NCI-H1092 (cell line): ENCODE results near the gene MSI2.
"Not testable (repeated sequence)": the region's sequence is repeated elsewhere in the genome, so short reads cannot be mapped to it uniquely, and the experiment has no call there.

ENCODE experiments used
- DNase-seq: peaks from one replicate; lab custom pipeline; 2025; lab: John Stamatoyannopoulos, UW

Gene MSI2

DNA sequence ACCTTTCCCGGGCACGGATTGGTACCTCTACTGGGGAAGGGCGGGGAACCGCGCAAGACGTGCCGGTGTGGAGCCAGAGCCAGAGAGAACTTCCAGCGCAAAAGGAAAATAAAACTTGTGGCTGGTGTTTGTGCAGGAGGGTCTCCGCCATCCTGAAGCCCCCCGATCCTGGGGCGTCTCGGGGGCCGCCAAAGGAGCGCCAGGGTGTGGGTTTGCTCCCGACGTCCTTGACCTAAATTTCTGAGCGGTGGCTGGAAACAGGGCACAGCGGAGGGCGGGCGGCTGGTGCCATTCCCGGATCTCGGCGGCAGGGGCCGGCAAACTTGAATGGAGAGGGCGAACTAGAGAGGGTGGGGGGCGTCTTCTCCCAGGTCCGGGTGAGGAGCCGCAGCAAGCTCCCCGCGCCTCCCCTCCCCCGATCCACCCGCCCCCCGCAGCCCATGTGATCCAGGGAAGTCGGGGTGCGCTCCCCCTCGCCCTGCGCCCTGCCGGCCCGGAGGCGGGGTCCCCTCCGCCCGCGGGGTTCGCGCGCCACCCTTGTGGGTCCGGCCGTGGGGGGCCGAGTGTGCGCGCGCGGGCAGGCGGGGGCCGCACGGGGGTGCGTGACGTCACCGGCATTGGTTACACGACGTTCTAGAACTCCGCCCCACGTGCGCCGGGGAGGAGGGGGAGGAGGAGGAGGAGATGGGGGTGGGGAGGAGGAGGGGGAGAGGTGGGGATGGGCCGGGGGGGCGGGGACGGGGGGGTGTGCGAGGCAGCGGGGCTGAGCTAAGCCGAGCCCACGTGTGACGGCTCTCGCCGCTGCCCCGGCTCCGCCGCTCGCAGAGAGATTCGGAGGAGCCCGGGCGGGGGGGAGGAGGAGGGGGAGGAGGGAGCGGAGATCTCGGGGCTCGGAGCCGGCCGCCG lies at the start of gene MSI2:
Gene MSI2 (plus strand): TSS at position 748 of the 906 bp plus-strand sequence. CDS start 220 bp downstream, outside the sequence.
- peak; percentile 74 for DNase-seq

GRCh38 chr17:57206928-57207327 lies 49.4 kb upstream of the MSI2 start:
- no peak for DNase-seq

GRCh38 chr17:57207396-57207795 lies 48.9 kb upstream of the MSI2 start:
- no peak for DNase-seq

DNA sequence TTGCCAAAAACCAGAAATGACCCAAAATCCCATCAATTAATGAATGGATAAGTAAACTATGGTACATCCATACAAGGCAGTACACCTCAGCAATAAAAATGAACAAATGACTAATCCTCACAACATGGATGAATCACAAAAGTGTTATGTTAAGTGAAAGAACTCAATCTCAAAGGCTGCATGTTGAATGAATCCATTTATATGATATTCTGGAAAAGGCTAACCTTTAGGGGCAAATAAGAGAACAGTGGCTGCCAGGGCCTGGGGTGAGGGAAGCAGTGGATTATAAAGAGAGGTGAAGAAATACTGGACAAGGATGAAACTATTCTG lies 46.1 kb upstream of the MSI2 start:
- no peak for DNase-seq

DNA sequence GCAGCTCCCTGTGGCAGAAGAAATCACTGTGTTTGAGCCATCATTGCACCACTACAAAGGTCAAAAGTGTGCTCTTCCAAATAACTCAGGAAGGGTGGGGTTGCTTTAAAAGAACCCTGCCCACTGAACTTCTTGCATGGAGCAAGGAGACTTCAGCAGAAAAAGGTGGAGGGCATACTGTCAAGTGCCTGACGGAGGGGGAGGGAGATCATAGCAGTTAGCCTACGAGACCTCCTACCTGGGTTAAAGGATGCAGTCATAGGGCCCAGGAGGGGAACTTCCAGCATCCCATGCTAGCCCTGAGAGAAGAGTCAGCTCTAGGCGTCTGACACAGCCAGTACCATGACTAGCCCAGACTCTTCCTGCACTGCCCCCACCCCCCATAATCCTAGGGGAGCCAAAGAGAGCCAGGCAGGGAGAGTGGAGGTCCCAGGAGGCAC lies 45.3 kb upstream of the MSI2 start:
- no peak for DNase-seq

GRCh38 chr17:57211543-57211942 lies 44.8 kb upstream of the MSI2 start:
- DNase-seq, result no peak

- no peak for DNase-seq
Observed at GRCh38 chr17:57213180-57213825, 43.0 kb upstream of the MSI2 start.

GRCh38 chr17:57215317-57215716 lies 41.0 kb upstream of the MSI2 start:
- DNase-seq, result no peak

- no peak for DNase-seq
Observed at GRCh38 chr17:57221366-57222350, 34.7 kb upstream of the MSI2 start.

GRCh38 chr17:57222422-57222821 lies 33.9 kb upstream of the MSI2 start:
- not testable (repeated sequence) for DNase-seq

DNA sequence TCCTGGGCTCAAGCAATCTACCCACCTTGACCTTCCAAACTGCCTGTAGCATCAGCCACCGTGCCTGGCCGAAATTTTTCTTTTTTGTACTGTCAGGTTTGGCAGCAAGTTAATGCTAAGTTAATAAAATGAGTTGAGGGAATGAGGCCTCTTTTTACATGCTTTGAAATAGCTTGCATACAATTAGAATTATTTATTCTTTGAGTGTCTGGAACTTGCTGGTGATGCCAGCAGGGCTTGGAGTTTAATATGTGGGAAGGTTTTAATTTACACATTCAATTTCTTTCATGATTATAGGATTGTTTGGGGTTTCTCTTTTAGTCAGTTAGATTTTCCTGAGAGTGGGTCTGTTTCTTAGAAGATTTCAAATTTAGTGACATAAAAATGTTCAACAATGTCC lies 31.2 kb upstream of the MSI2 start:
- DNase-seq, result no peak

DNA sequence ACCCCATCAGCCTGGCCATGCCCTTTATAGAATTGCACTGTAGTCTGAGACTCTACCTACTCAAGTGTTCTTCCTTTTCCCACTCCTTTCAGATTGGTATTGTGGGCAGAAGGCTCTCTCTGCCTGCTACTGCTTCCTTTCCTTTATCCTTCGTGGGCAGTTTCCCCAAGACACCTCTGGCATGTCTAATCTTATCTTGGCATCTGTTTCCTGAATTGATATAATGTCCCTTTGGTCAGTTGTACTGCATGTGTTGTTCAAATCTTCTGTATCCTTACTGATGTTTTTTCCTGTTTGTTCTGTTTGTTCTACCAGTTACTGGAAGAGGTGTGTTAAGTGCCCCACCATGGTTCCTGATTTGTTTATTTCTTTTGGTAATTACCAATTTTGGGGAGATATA lies 29.5 kb upstream of the MSI2 start:
- DNase-seq, result no peak

GRCh38 chr17:57228911-57229310 lies 27.4 kb upstream of the MSI2 start:
- no peak for DNase-seq

DNA sequence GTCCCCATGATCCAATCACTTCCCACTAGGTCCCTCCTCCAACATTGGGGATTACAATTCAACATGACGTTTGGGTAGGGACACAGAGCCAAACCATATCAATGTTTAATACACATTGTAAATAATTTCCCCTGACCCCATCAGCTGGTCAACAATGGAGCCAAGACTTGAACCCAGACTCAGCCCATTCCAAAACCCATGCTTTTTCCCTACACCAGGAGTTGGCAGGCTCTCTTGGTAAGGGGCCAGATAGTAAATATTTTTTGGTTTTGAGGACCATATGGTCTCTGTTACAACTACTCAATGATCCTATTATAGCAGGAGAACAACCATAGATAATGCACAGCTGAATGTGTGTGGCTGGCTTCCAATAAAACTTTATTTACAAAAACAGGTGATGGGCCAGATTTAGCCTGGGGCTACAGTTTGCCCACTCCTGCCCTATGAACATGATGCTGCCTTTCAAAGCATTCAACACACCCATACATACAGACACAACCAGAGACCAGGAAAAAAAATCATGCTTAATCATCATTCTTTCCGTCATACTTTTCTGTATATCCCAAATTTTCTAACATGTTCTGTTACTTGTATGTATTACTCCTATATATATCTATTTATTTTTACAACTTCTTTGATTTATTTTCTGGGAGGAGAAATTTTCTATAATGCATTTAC lies 22.1 kb upstream of the MSI2 start:
- peak; percentile 57 for DNase-seq

- no peak for DNase-seq
Observed at GRCh38 chr17:57234739-57235092, 21.6 kb upstream of the MSI2 start.

- no peak for DNase-seq
Observed at GRCh38 chr17:57235124-57235523, 21.2 kb upstream of the MSI2 start.

- no peak for DNase-seq
Observed at GRCh38 chr17:57236686-57237299, 19.5 kb upstream of the MSI2 start.

DNA sequence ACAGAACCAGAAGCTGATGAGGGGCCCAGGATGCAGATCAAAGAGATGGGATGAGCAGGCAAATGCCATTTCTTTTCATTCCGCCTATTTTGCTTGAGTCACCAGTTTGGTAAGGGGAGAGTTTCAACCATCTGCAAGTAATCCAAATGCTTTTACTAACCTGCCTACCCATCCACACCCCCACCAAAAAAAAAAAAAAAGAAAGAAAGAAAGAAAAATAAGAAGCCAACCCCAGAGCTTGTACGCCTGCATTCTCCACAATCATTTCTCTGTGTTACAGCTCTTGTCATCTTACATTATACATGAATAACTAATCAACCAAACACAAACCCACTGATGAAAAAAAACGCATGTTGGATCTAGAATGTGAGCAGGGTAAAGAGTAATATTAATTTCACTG lies 15.7 kb upstream of the MSI2 start:
- DNase-seq, result no peak

- no peak for DNase-seq
Observed at GRCh38 chr17:57242148-57242547, 14.2 kb upstream of the MSI2 start.

DNA sequence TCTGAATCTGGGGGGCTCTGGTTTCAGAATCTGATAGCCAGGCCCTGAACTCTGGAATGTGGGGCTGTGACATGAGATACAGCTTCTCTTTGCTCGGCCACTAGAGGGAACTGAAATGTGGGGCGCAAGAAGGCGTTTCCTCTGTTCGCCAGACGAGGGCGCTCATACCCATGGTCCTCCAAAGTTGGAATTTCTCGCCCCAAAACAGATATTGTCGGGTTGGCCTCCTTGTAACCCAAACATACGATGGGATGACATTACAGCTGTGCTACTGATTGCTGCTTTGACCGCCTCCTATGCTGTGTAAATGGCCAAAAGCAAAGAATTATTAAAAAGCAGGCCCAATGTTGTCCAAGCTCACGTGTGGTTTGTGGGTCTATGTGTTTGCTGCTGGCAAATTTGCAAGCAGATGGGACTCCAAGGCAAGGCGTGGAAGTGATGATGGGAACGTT lies 13.1 kb upstream of the MSI2 start:
- DNase-seq, result no peak

GRCh38 chr17:57245786-57246185 lies 10.5 kb upstream of the MSI2 start:
- DNase-seq, result no peak
